SK-N-SH treated with all-trans-retinoic acid at 6 μM for 48 hours (cell line): ENCODE measurements around the gene GRK7.

ENCODE experiments used
- ARNTL ChIP-seq: fragments of 450-650 bp; formaldehyde crosslinking; IDR thresholded peaks from 2 replicates; pipeline ENCODE4 v1.5.0; 2020; ENCODE audit warnings: low read depth, mild to moderate bottlenecking, moderate library complexity, borderline replicate concordance
- CSDC2 ChIP-seq: fragments of 250-450 bp; sonication (Bioruptor Pico); IDR thresholded peaks from 2 replicates; pipeline ENCODE4 v1.5.0; 2020; ENCODE audit warnings: mild to moderate bottlenecking, moderate library complexity
- GLIS3 ChIP-seq: fragments of 250-450 bp; sonication (Bioruptor Pico); IDR thresholded peaks from 2 replicates; pipeline ENCODE4 v1.5.0; 2020; ENCODE audit warnings: mild to moderate bottlenecking, moderate library complexity
- RARB ChIP-seq: fragments of 250-450 bp; sonication (Bioruptor Pico); IDR thresholded peaks from 2 replicates; pipeline ENCODE4 v1.8.0; 2021; ENCODE audit warnings: mild to moderate bottlenecking, moderate library complexity
- TCF4 ChIP-seq: fragments of 250-450 bp; sonication (Bioruptor Pico); IDR thresholded peaks from 2 replicates; pipeline ENCODE4 v1.8.0; 2021; ENCODE audit warnings: mild to moderate bottlenecking, moderate library complexity, borderline replicate concordance
- ZFP3 ChIP-seq: fragments of 250-450 bp; sonication (Bioruptor Pico); IDR thresholded peaks from 2 replicates; pipeline ENCODE4 v1.5.0; 2020; ENCODE audit warnings: mild to moderate bottlenecking, moderate library complexity
- ZNF70 ChIP-seq: fragments of 450-650 bp; formaldehyde crosslinking; IDR thresholded peaks from 2 replicates; pipeline ENCODE4 v1.5.0; 2020; ENCODE audit warnings: mild to moderate bottlenecking, moderate library complexity
- TF ChIP-seq, protein P1 (sequence below): fragments of 250-450 bp; sonication (Bioruptor Pico); IDR thresholded peaks from 2 replicates; pipeline ENCODE4 v1.5.1; 2020; ENCODE audit warnings: low read depth, mild to moderate bottlenecking, moderate library complexity

DNA sequence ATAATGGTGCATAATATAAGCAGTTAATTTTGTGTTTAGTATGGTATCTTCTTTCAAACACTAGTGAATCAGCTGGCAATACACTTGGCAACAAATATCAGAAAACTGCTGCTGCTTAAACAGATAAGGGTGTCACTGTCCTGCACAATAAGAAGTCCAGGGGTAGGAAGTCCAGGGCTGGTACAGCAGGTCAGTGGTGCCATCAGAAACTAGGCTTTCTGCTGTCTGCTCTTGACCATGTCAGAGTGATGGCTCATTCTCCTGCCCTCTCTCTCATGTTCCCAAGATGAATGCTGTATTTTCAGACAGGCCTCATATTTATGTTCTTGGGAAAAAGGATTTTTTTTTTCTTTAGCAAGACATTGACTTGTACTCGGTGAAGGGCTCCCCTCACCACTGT is 9.2 kb upstream of the GRK7 start:
- TF ChIP-seq ARNTL (CRISPR knock-in tag) (no peak), ZNF70 (CRISPR knock-in tag) (no peak), GLIS3 (CRISPR knock-in tag) (no peak), CSDC2 (CRISPR knock-in tag) (no peak), ZFP3 (no peak), TCF4 (CRISPR knock-in tag) (no peak), RARB (CRISPR knock-in tag) (no peak)
- TF ChIP-seq, protein P1, sequence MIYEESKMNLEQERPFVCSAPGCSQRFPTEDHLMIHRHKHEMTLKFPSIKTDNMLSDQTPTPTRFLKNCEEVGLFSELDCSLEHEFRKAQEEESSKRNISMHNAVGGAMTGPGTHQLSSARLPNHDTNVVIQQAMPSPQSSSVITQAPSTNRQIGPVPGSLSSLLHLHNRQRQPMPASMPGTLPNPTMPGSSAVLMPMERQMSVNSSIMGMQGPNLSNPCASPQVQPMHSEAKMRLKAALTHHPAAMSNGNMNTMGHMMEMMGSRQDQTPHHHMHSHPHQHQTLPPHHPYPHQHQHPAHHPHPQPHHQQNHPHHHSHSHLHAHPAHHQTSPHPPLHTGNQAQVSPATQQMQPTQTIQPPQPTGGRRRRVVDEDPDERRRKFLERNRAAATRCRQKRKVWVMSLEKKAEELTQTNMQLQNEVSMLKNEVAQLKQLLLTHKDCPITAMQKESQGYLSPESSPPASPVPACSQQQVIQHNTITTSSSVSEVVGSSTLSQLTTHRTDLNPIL (CRISPR knock-in tag): no peak
